Thyroid gland (tissue), 4 donors: ENCODE data around the gene C5orf58.

Experiments
- CTCF ChIP-seq, 6 experiments: fragments of 200-600 bp in 3 of 6; fragments of 450-650 bp in 3 of 6; sonication (generic) in 3 of 6; IDR thresholded peaks; one replicate each; pipeline ENCODE4 v1.5.1; 2016 to 2019; ENCODE audit warnings: antibody characterized with exemption in 6 of 6, mild to moderate bottlenecking in 2 of 6, inconsistent platforms in 1 of 6, moderate library complexity in 1 of 6
- POLR2A ChIP-seq, 2 donors: fragments of 450-650 bp; IDR thresholded peaks; one replicate each; pipeline ENCODE4 v1.6.1; 2017; ENCODE audit warnings: antibody characterized with exemption in 2 of 2, mild to moderate bottlenecking in 2 of 2, moderate library complexity in 1 of 2

GRCh38 chr5:170269579-170269978 is 36.8 kb downstream of the C5orf58 start:
- TF ChIP-seq POLR2A (IDR thresholded peaks at IDR 0.05) (no peak), CTCF (IDR thresholded peaks at IDR 0.05) (no peak)
